H9 (cell line): Measurements from ENCODE around the gene ERICH6B. TPM values are rescaled to one million over a fixed set of nuclear protein-coding genes. Genes with fewer than 3 reads are reported as not detected.

Experiments
- DNase-seq: peaks from one replicate; pipeline ENCODE4 v3.0.0-alpha.2; 2017
- H2AFZ ChIP-seq: one replicate; pipeline ENCODE4 v1.6.1; 2013; ENCODE audit warnings: mild to moderate bottlenecking, low read length, control low read depth, moderate library complexity
- H2AK5ac ChIP-seq: 2 replicates; pipeline ENCODE4 v1.6.1; 2013; ENCODE audit warnings: low read length, control low read depth, mixed read lengths; ENCODE audit not compliant: insufficient read length
- H2BK120ac ChIP-seq: one replicate; pipeline ENCODE4 v1.6.1; 2013; ENCODE audit warnings: low read depth, mild to moderate bottlenecking, low read length, control low read depth, inconsistent platforms; ENCODE audit not compliant: poor library complexity, severe bottlenecking
- H2BK12ac ChIP-seq: 2 replicates; pipeline ENCODE4 v1.6.1; 2013; ENCODE audit warnings: low read length, control low read depth, mixed read lengths, low read depth; ENCODE audit not compliant: insufficient read length
- H2BK15ac ChIP-seq: 2 replicates; pipeline ENCODE4 v1.6.1; 2013; ENCODE audit warnings: low read depth, low read length, control low read depth
- H2BK20ac ChIP-seq: one replicate; pipeline ENCODE4 v1.6.1; 2013; ENCODE audit warnings: low read depth, mild to moderate bottlenecking, low read length, control low read depth, inconsistent platforms; ENCODE audit not compliant: poor library complexity, severe bottlenecking
- H2BK5ac ChIP-seq: 2 replicates; pipeline ENCODE4 v1.6.1; 2013; ENCODE audit warnings: low read length, control low read depth, mixed read lengths; ENCODE audit not compliant: insufficient read length
- H3K14ac ChIP-seq: 2 replicates; pipeline ENCODE4 v1.6.1; 2013; ENCODE audit warnings: low read length, control low read depth; ENCODE audit not compliant: insufficient read depth
- H3K18ac ChIP-seq: 2 replicates; pipeline ENCODE4 v1.6.1; 2013; ENCODE audit warnings: low read depth, mild to moderate bottlenecking, mixed read lengths, low read length, control low read depth; ENCODE audit not compliant: insufficient read length
- H3K23ac ChIP-seq: 2 replicates; pipeline ENCODE4 v1.6.1; 2013; ENCODE audit warnings: low read length, control low read depth, mixed read lengths, low read depth; ENCODE audit not compliant: insufficient read length
- H3K23me2 ChIP-seq: 2 replicates; pipeline ENCODE4 v1.6.1; 2013; ENCODE audit warnings: low read depth, mild to moderate bottlenecking, mixed read lengths, low read length, control low read depth; ENCODE audit not compliant: insufficient read length, poor library complexity, severe bottlenecking
- H3K27ac ChIP-seq: 2 replicates; pipeline ENCODE4 v1.5.1; 2013; ENCODE audit warnings: low read length, control low read depth, mixed read lengths, low read depth; ENCODE audit not compliant: insufficient read length
- H3K27me3 ChIP-seq: 2 replicates; pipeline ENCODE4 v1.6.1; 2013; ENCODE audit warnings: low read length, control low read depth, inconsistent platforms; ENCODE audit not compliant: insufficient read depth
- H3K4ac ChIP-seq: 2 replicates; pipeline ENCODE4 v1.6.1; 2013; ENCODE audit warnings: low read depth, mild to moderate bottlenecking, control low read depth, inconsistent platforms, low read length, moderate library complexity
- H3K4me1 ChIP-seq: 2 replicates; pipeline ENCODE4 v1.6.1; 2013; ENCODE audit warnings: low read length, control low read depth, inconsistent platforms; ENCODE audit not compliant: insufficient read depth
- H3K4me2 ChIP-seq: 2 replicates; pipeline ENCODE4 v1.6.1; 2013; ENCODE audit warnings: low read length, control low read depth, mixed read lengths; ENCODE audit not compliant: insufficient read length, insufficient read depth
- H3K56ac ChIP-seq: 2 replicates; pipeline ENCODE4 v1.6.1; 2013; ENCODE audit warnings: low read depth, mild to moderate bottlenecking, mixed read lengths, low read length, control low read depth; ENCODE audit not compliant: insufficient read length
- H3K79me1 ChIP-seq: 2 replicates; pipeline ENCODE4 v1.6.1; 2013; ENCODE audit warnings: low read depth, mild to moderate bottlenecking, moderate library complexity, low read length, control low read depth, inconsistent platforms; ENCODE audit not compliant: insufficient read depth, poor library complexity, severe bottlenecking
- H3K79me2 ChIP-seq: 2 replicates; pipeline ENCODE4 v1.6.1; 2013; ENCODE audit warnings: low read length, control low read depth, inconsistent platforms; ENCODE audit not compliant: insufficient read depth
- H3K9ac ChIP-seq: 2 replicates; pipeline ENCODE4 v1.6.1; 2013; ENCODE audit warnings: low read length, control low read depth, mixed read lengths; ENCODE audit not compliant: insufficient read length; ENCODE audit errors: extremely low read depth
- H3K9me3 ChIP-seq: one replicate; pipeline ENCODE4 v1.6.1; 2013; ENCODE audit warnings: low read depth, low read length, inconsistent platforms; ENCODE audit not compliant: control insufficient read depth
- H3T11ph ChIP-seq: one replicate; pipeline ENCODE4 v1.6.1; 2013; ENCODE audit warnings: mild to moderate bottlenecking, low read length, control low read depth, inconsistent platforms
- H4K20me1 ChIP-seq: one replicate; pipeline ENCODE4 v1.6.1; 2013; ENCODE audit not compliant: control insufficient read depth, insufficient read length, insufficient read depth
- H4K5ac ChIP-seq: 2 replicates; pipeline ENCODE4 v1.6.1; 2013; ENCODE audit warnings: low read depth, mild to moderate bottlenecking, mixed read lengths, low read length, control low read depth; ENCODE audit not compliant: insufficient read length
- H4K8ac ChIP-seq: replicated peaks from 2 replicates; pipeline ENCODE4 v1.6.1; 2013; ENCODE audit warnings: low read length, control low read depth, mixed read lengths, low read depth; ENCODE audit not compliant: insufficient read length
- H4K91ac ChIP-seq: 2 replicates; pipeline ENCODE4 v1.6.1; 2013; ENCODE audit warnings: low read depth, mild to moderate bottlenecking, moderate library complexity, mixed read lengths, low read length, control low read depth; ENCODE audit not compliant: insufficient read length
- H3K27ac Mint-ChIP-seq, 3 experiments: 2 replicates in 2 of 3; 3 replicates in 1 of 3; pipeline ENCODE4 v1.8.0; 2020 to 2021; ENCODE audit warnings: mixed read lengths in 3 of 3, mild to moderate bottlenecking in 1 of 3, moderate library complexity in 1 of 3
- H3K27me3 Mint-ChIP-seq: 2 replicates; pipeline ENCODE4 v1.8.0; 2021; ENCODE audit warnings: low read depth, mild to moderate bottlenecking, moderate library complexity, mixed read lengths
- H3K36me3 Mint-ChIP-seq, 3 experiments: 2 replicates in 2 of 3; 3 replicates in 1 of 3; pipeline ENCODE4 v1.8.0; 2020 to 2021; ENCODE audit warnings: low read depth in 3 of 3, mixed read lengths in 3 of 3; ENCODE audit not compliant: insufficient read depth in 1 of 3
- H3K4me1 Mint-ChIP-seq, 2 experiments: 2 replicates each; pipeline ENCODE4 v1.8.0; 2020; ENCODE audit warnings: mixed read lengths in 2 of 2
- H3K4me3 Mint-ChIP-seq, 2 experiments: 2 replicates in 1 of 2; 3 replicates in 1 of 2; pipeline ENCODE4 v1.8.0; 2020 to 2021; ENCODE audit warnings: mild to moderate bottlenecking in 2 of 2, mixed read lengths in 2 of 2, moderate library complexity in 1 of 2
- H3K9me3 Mint-ChIP-seq, 2 experiments: 2 replicates in 1 of 2; 3 replicates in 1 of 2; pipeline ENCODE4 v1.8.0; 2020; ENCODE audit warnings: mild to moderate bottlenecking in 2 of 2, mixed read lengths in 2 of 2, moderate library complexity in 1 of 2
- CTCF ChIP-seq: fragments of 200-600 bp; sonication (generic); conservative IDR thresholded peaks from 3 replicates; pipeline ENCODE4 v1.8.0; 2021; ENCODE audit warnings: antibody characterized with exemption, mild to moderate bottlenecking
- WGBS: extraction: QIAGEN DNeasy Blood & Tissue Kit; methylation state at CpG from one replicate; pipeline ENCODE4 v1.1.7; 2013; ENCODE audit warnings: missing lambda C conversion rate, low lambda C conversion rate, mixed read lengths; ENCODE audit not compliant: insufficient read length; ENCODE audit errors: extremely low coverage; 5-methylcytosine and 5-hydroxymethylcytosine counted together
- total RNA-seq: library from RNA; stranded (reverse); gene quantifications from 2 replicates; pipeline ENCODE4 v1.2.1, GENCODE V29; 2021

The ERICH6B gene
- total RNA-seq, 1 experiment from 2014 or later: not detected

GRCh38 chr13:45500492-45501174 is 114.9 kb downstream of the ERICH6B start:
- Histone ChIP-seq H4K20me1 (no peaks in the 10 kb centered on the region), H3K14ac (no peak overlapping the region), H3K4me1 (no peaks in the 10 kb centered on the region), H3K18ac (no peak overlapping the region), H3K27me3 (no peaks in the 10 kb centered on the region), H3K79me1 (no peaks in the 10 kb centered on the region), H2BK15ac (no peak overlapping the region), H3K4ac (no peak overlapping the region), H2BK120ac (no peak overlapping the region), H3K4me2 (no peak overlapping the region), H4K91ac (no peak overlapping the region), H2BK12ac (no peak overlapping the region), H3K79me2 (no peaks in the 10 kb centered on the region), H2AFZ (no peak overlapping the region), H2BK5ac (no peak overlapping the region), H3K9ac (no peak overlapping the region), H3K56ac (no peak overlapping the region), H3K23me2 (no peaks in the 10 kb centered on the region), H2BK20ac (no peak overlapping the region), H4K5ac (no peak overlapping the region), H3K23ac (no peak overlapping the region), H2AK5ac (no peak overlapping the region), H3T11ph (no peak overlapping the region), H3K27ac (no peak overlapping the region), H4K8ac (no peak overlapping the region), H3K9me3 (no peaks in the 10 kb centered on the region)
- Mint-ChIP-seq H3K36me3 (peaks cover 38 to 60% (median 45%) of the 10 kb centered on the region in 3 experiments), H3K27me3 (no peaks in the 10 kb centered on the region), H3K9me3 (no peaks in the 10 kb centered on the region; a peak in 1 of 5 replicates), H3K27ac (no peak overlapping the region), H3K4me1 (no peaks in the 10 kb centered on the region), H3K4me3 (no peak overlapping the region)
- no peak for DNase-seq
- no peak for TF ChIP-seq CTCF
- no CpG with 5 or more reads among the region's 4 CpGs for WGBS
